H9 (cell line): ENCODE data around the gene VPS39. TPM values are rescaled to one million over a fixed set of nuclear protein-coding genes. Genes with fewer than 3 reads are reported as not detected.

ENCODE experiments used
- DNase-seq: peaks from one replicate; pipeline ENCODE4 v3.0.0-alpha.2; 2017
- H2AFZ ChIP-seq: one replicate; pipeline ENCODE4 v1.6.1; 2013; ENCODE audit warnings: mild to moderate bottlenecking, low read length, control low read depth, moderate library complexity
- H2AK5ac ChIP-seq: 2 replicates; pipeline ENCODE4 v1.6.1; 2013; ENCODE audit warnings: low read length, control low read depth, mixed read lengths; ENCODE audit not compliant: insufficient read length
- H2BK120ac ChIP-seq: one replicate; pipeline ENCODE4 v1.6.1; 2013; ENCODE audit warnings: low read depth, mild to moderate bottlenecking, low read length, control low read depth, inconsistent platforms; ENCODE audit not compliant: poor library complexity, severe bottlenecking
- H2BK12ac ChIP-seq: 2 replicates; pipeline ENCODE4 v1.6.1; 2013; ENCODE audit warnings: low read length, control low read depth, mixed read lengths, low read depth; ENCODE audit not compliant: insufficient read length
- H2BK15ac ChIP-seq: 2 replicates; pipeline ENCODE4 v1.6.1; 2013; ENCODE audit warnings: low read depth, low read length, control low read depth
- H2BK20ac ChIP-seq: one replicate; pipeline ENCODE4 v1.6.1; 2013; ENCODE audit warnings: low read depth, mild to moderate bottlenecking, low read length, control low read depth, inconsistent platforms; ENCODE audit not compliant: poor library complexity, severe bottlenecking
- H2BK5ac ChIP-seq: 2 replicates; pipeline ENCODE4 v1.6.1; 2013; ENCODE audit warnings: low read length, control low read depth, mixed read lengths; ENCODE audit not compliant: insufficient read length
- H3K14ac ChIP-seq: 2 replicates; pipeline ENCODE4 v1.6.1; 2013; ENCODE audit warnings: low read length, control low read depth; ENCODE audit not compliant: insufficient read depth
- H3K18ac ChIP-seq: 2 replicates; pipeline ENCODE4 v1.6.1; 2013; ENCODE audit warnings: low read depth, mild to moderate bottlenecking, mixed read lengths, low read length, control low read depth; ENCODE audit not compliant: insufficient read length
- H3K23ac ChIP-seq: 2 replicates; pipeline ENCODE4 v1.6.1; 2013; ENCODE audit warnings: low read length, control low read depth, mixed read lengths, low read depth; ENCODE audit not compliant: insufficient read length
- H3K23me2 ChIP-seq: 2 replicates; pipeline ENCODE4 v1.6.1; 2013; ENCODE audit warnings: low read depth, mild to moderate bottlenecking, mixed read lengths, low read length, control low read depth; ENCODE audit not compliant: insufficient read length, poor library complexity, severe bottlenecking
- H3K27ac ChIP-seq: 2 replicates; pipeline ENCODE4 v1.5.1; 2013; ENCODE audit warnings: low read length, control low read depth, mixed read lengths, low read depth; ENCODE audit not compliant: insufficient read length
- H3K27me3 ChIP-seq: 2 replicates; pipeline ENCODE4 v1.6.1; 2013; ENCODE audit warnings: low read length, control low read depth, inconsistent platforms; ENCODE audit not compliant: insufficient read depth
- H3K4ac ChIP-seq: 2 replicates; pipeline ENCODE4 v1.6.1; 2013; ENCODE audit warnings: low read depth, mild to moderate bottlenecking, control low read depth, inconsistent platforms, low read length, moderate library complexity
- H3K4me1 ChIP-seq: 2 replicates; pipeline ENCODE4 v1.6.1; 2013; ENCODE audit warnings: low read length, control low read depth, inconsistent platforms; ENCODE audit not compliant: insufficient read depth
- H3K4me2 ChIP-seq: 2 replicates; pipeline ENCODE4 v1.6.1; 2013; ENCODE audit warnings: low read length, control low read depth, mixed read lengths; ENCODE audit not compliant: insufficient read length, insufficient read depth
- H3K56ac ChIP-seq: 2 replicates; pipeline ENCODE4 v1.6.1; 2013; ENCODE audit warnings: low read depth, mild to moderate bottlenecking, mixed read lengths, low read length, control low read depth; ENCODE audit not compliant: insufficient read length
- H3K79me1 ChIP-seq: 2 replicates; pipeline ENCODE4 v1.6.1; 2013; ENCODE audit warnings: low read depth, mild to moderate bottlenecking, moderate library complexity, low read length, control low read depth, inconsistent platforms; ENCODE audit not compliant: insufficient read depth, poor library complexity, severe bottlenecking
- H3K79me2 ChIP-seq: 2 replicates; pipeline ENCODE4 v1.6.1; 2013; ENCODE audit warnings: low read length, control low read depth, inconsistent platforms; ENCODE audit not compliant: insufficient read depth
- H3K9ac ChIP-seq: 2 replicates; pipeline ENCODE4 v1.6.1; 2013; ENCODE audit warnings: low read length, control low read depth, mixed read lengths; ENCODE audit not compliant: insufficient read length; ENCODE audit errors: extremely low read depth
- H3K9me3 ChIP-seq: one replicate; pipeline ENCODE4 v1.6.1; 2013; ENCODE audit warnings: low read depth, low read length, inconsistent platforms; ENCODE audit not compliant: control insufficient read depth
- H3T11ph ChIP-seq: one replicate; pipeline ENCODE4 v1.6.1; 2013; ENCODE audit warnings: mild to moderate bottlenecking, low read length, control low read depth, inconsistent platforms
- H4K20me1 ChIP-seq: one replicate; pipeline ENCODE4 v1.6.1; 2013; ENCODE audit not compliant: control insufficient read depth, insufficient read length, insufficient read depth
- H4K5ac ChIP-seq: 2 replicates; pipeline ENCODE4 v1.6.1; 2013; ENCODE audit warnings: low read depth, mild to moderate bottlenecking, mixed read lengths, low read length, control low read depth; ENCODE audit not compliant: insufficient read length
- H4K8ac ChIP-seq: replicated peaks from 2 replicates; pipeline ENCODE4 v1.6.1; 2013; ENCODE audit warnings: low read length, control low read depth, mixed read lengths, low read depth; ENCODE audit not compliant: insufficient read length
- H4K91ac ChIP-seq: 2 replicates; pipeline ENCODE4 v1.6.1; 2013; ENCODE audit warnings: low read depth, mild to moderate bottlenecking, moderate library complexity, mixed read lengths, low read length, control low read depth; ENCODE audit not compliant: insufficient read length
- H3K27ac Mint-ChIP-seq, 3 experiments: 2 replicates in 2 of 3; 3 replicates in 1 of 3; pipeline ENCODE4 v1.8.0; 2020 to 2021; ENCODE audit warnings: mixed read lengths in 3 of 3, mild to moderate bottlenecking in 1 of 3, moderate library complexity in 1 of 3
- H3K27me3 Mint-ChIP-seq: 2 replicates; pipeline ENCODE4 v1.8.0; 2021; ENCODE audit warnings: low read depth, mild to moderate bottlenecking, moderate library complexity, mixed read lengths
- H3K36me3 Mint-ChIP-seq, 3 experiments: 2 replicates in 2 of 3; 3 replicates in 1 of 3; pipeline ENCODE4 v1.8.0; 2020 to 2021; ENCODE audit warnings: low read depth in 3 of 3, mixed read lengths in 3 of 3; ENCODE audit not compliant: insufficient read depth in 1 of 3
- H3K4me1 Mint-ChIP-seq, 2 experiments: 2 replicates each; pipeline ENCODE4 v1.8.0; 2020; ENCODE audit warnings: mixed read lengths in 2 of 2
- H3K4me3 Mint-ChIP-seq, 2 experiments: 2 replicates in 1 of 2; 3 replicates in 1 of 2; pipeline ENCODE4 v1.8.0; 2020 to 2021; ENCODE audit warnings: mild to moderate bottlenecking in 2 of 2, mixed read lengths in 2 of 2, moderate library complexity in 1 of 2
- H3K9me3 Mint-ChIP-seq, 2 experiments: 2 replicates in 1 of 2; 3 replicates in 1 of 2; pipeline ENCODE4 v1.8.0; 2020; ENCODE audit warnings: mild to moderate bottlenecking in 2 of 2, mixed read lengths in 2 of 2, moderate library complexity in 1 of 2
- CTCF ChIP-seq: fragments of 200-600 bp; sonication (generic); conservative IDR thresholded peaks from 3 replicates; pipeline ENCODE4 v1.8.0; 2021; ENCODE audit warnings: antibody characterized with exemption, mild to moderate bottlenecking
- WGBS: extraction: QIAGEN DNeasy Blood & Tissue Kit; methylation state at CpG from one replicate; pipeline ENCODE4 v1.1.7; 2013; ENCODE audit warnings: missing lambda C conversion rate, low lambda C conversion rate, mixed read lengths; ENCODE audit not compliant: insufficient read length; ENCODE audit errors: extremely low coverage; 5-methylcytosine and 5-hydroxymethylcytosine counted together
- total RNA-seq: library from RNA; stranded (reverse); gene quantifications from 2 replicates; pipeline ENCODE4 v1.2.1, GENCODE V29; 2021

Gene VPS39
- total RNA-seq, 1 experiment from 2014 or later, result 48.6 TPM

DNA sequence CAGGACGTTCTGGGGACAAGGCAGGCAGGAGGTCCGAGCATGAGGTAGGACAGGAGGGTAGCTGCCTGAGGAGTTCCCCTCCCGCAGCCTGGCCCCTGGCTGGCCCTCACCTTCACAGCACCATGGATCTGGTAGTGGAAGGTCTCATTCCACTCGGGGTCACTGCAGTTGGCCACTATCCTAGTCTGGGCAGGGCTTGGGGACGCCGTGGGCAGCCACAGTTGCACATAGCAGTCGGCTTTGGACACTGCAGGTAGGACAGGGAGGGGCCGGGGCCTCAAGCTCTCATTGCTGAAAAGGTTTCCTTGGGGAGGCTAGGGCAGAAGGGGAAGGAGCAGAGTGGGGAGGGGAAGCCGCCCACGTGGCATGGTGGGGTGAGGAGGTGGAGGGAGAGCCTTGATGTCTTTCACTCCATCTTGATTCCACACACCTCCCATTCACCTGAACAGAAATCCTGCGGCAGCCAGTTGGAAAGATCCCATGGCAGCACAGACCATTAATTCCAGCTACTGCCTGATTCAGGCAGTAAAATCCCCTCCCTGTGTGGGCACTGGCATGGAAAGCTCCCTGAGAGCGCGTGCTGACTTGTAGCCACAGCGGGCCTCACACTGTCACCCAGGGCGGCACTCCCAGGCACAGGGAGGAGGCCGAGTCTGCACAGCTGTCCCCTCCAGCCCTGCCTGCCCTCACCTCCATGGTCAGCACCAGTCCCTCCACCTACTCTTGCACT, 53.7 kb downstream of the VPS39 start:
- Histone ChIP-seq H3K4ac (no peak overlapping the region), H2AK5ac (no peak overlapping the region), H2BK12ac (no peak overlapping the region), H3K79me2 (no peaks in the 10 kb centered on the region), H4K91ac (no peak overlapping the region), H3K4me1 (no peaks in the 10 kb centered on the region), H3K79me1 (no peaks in the 10 kb centered on the region), H3K23me2 (no peaks in the 10 kb centered on the region), H3K18ac (no peak overlapping the region), H3K27ac (no peak overlapping the region), H4K5ac (no peak overlapping the region), H3K9ac (no peak overlapping the region), H4K8ac (no peak overlapping the region), H3K14ac (no peak overlapping the region), H2BK120ac (no peak overlapping the region), H2BK5ac (no peak overlapping the region), H3T11ph (no peak overlapping the region), H2BK15ac (no peak overlapping the region), H3K9me3 (no peaks in the 10 kb centered on the region), H3K27me3 (no peaks in the 10 kb centered on the region), H3K56ac (no peak overlapping the region), H2AFZ (no peak overlapping the region), H4K20me1 (no peaks in the 10 kb centered on the region), H3K4me2 (no peak overlapping the region), H3K23ac (no peak overlapping the region), H2BK20ac (no peak overlapping the region)
- H3K36me3 Mint-ChIP-seq, result peaks cover 0 to 8% (median 0%) of the 10 kb centered on the region in 3 experiments; a peak in 2 of 7 replicates
- H3K4me1 Mint-ChIP-seq, result peaks cover 3 to 9% of the 10 kb centered on the region in 2 experiments; a peak in 3 of 4 replicates
- TF ChIP-seq CTCF, result no peak
- no peak overlapping the region for H3K4me3 Mint-ChIP-seq
- H3K27ac Mint-ChIP-seq, result no peak overlapping the region
- no peaks in the 10 kb centered on the region for H3K9me3 Mint-ChIP-seq
- DNase-seq, result no peak
- WGBS, result no CpG with 5 or more reads among the region's 16 CpGs
- no peaks in the 10 kb centered on the region; the same call in 1 of the 2 replicates for H3K27me3 Mint-ChIP-seq
